T47D (cell line): ENCODE results near the gene PLCB2.

ENCODE experiments used
- DNase-seq, 2 experiments: peaks; one replicate each; pipeline versions ENCODE4 v3.0.0 to v3.0.0-alpha.2; 2011 to 2012; ENCODE audit warnings: low read depth in 1 of 2, low spot score in 1 of 2
- JUND ChIP-seq: IDR thresholded peaks from 2 replicates; pipeline ENCODE4 v1.6.1; 2012; ENCODE audit warnings: low read depth
- in situ Hi-C: cut with HindIII; loops from 2 replicates; pipeline ENCODE4 v1.10.0; 2016; ENCODE audit warnings: low sequenced_read_pairs, low pct_unique_long_range_greater_than_20kb

Gene PLCB2

DNA sequence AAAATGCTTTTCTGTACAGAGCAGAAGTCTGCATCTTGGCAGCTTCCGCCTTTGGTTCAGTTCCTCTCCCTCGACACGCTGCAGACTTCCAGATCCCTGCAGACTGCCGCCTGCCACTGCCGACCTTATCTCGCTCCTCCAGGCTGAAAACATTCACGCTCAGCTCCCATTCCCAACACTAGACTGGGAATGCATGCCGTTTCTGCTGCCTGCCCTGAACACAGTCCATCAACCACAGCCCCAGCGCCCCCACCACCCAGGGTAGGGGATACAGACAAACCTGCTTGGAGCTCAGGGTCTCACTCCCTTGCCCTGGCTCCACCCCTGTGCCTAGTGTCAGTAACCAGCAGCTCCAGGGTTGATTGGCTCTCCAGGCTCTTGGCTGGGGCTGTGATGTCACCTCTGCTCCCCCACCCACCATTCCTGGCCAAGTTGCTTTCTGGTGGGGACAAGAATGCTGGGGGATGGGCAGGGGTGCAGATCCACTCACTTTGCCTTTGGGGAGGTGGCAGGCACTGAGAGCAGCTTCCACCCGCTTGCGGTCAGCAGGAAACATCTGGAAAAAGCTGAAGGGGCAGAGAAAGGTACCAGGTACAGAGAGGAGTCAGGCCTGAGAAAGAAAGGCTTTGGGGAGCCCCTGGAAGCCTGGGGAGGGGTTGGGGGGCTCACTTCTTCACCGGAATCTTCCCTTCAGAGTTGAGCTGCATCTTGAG lies 6.1 kb downstream of the PLCB2 start:
- in situ Hi-C loops, result no loop called here
- TF ChIP-seq JUND, result no peak
- no peak for DNase-seq

- TF ChIP-seq JUND, result no peak
- in situ Hi-C loops, result no loop called here
- no peak for DNase-seq
These were observed 7.0 kb downstream of the PLCB2 start for GRCh38 chr15:40300771-40301170.

DNA sequence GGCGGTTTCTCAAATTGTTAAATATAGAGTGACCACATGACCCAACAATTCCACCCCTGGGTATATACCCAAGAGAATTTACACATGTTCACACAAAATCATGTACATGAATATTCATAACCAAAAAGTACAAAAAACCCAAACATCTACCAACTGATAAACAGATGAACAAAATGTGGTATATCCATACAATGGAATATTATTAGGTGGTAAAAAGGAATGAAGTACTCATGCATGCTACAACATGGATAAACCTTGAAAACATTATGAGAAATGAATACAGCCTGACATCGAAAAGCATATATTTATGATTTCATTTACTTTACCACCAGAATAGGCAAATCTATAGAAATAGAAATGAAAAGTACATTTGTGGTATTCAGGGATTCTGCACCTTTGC lies 7.4 kb downstream of the PLCB2 start:
- DNase-seq, result no peak

GRCh38 chr15:40298216-40298935 lies 9.4 kb downstream of the PLCB2 start:
- TF ChIP-seq JUND, result no peak
- in situ Hi-C loops, result no loop called here
- no peak for DNase-seq

More for the DNA sequence above, 7.4 kb downstream of the PLCB2 start:
- no peak for TF ChIP-seq JUND
- in situ Hi-C loops, result no loop called here

DNA sequence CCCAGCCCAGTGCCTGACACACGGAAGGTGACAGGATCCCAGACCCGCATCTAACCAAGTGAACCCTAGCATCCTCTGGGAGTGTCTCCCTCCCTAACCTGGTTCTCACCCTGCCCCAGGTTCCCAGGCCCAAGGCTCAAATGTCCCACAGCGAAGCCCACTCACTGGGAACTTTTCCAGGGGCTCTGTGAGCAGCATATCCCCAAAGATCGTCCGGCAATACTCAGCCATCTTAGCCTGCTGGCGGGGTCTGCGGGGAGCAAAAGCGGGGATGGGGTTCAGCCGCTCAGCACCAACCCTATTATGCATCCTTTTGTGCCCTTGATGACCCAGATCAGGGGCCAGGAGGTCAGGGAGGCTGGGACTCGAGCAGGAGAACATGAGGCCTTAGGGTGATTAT lies 10.4 kb downstream of the PLCB2 start:
- in situ Hi-C loops, result no loop called here
- DNase-seq, result no peak
- TF ChIP-seq JUND, result no peak

DNA sequence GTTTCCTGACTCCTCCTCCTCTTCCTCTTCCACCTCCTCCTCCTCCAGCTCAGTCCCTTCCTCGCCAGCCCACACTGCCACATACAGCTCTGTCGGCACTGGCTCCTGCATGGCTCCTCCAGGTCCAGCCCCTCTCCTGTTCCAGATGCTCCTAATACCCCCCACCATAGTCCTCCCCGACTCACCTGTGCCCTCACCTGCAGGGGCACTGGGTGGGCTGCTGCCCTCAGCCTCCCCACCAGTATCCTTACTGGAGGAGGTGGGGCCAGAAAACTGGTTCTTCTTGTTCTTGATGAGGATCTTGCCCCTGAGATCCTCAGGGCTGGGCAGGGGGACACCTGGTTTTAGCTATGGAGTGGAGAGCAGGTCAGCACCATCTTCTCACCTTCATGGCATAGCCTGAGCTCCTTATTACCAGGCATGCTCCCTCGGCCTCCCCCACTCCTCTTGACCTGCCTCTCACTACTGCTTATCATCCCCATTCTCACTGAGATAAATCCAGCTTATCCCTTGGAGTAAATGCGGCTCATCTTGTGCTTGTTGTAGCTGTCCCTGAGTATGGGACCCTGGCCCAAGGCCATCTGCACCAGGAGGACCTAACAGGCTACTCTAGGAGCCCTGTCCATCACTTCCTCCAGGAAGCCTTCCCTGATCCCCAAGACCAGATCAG lies 11.0 kb downstream of the PLCB2 start:
- TF ChIP-seq JUND, result no peak
- DNase-seq, result no peak
- in situ Hi-C loops, result no loop called here

- in situ Hi-C loops, result no loop called here
- no peak for DNase-seq
- TF ChIP-seq JUND, result no peak
These were observed 11.7 kb downstream of the PLCB2 start for GRCh38 chr15:40295877-40296560.

GRCh38 chr15:40295297-40295696 lies 12.4 kb downstream of the PLCB2 start:
- DNase-seq, result no peak
- in situ Hi-C loops, result no loop called here
- TF ChIP-seq JUND, result no peak

- in situ Hi-C loops, result no loop called here
- no peak for DNase-seq
These were observed 13.5 kb downstream of the PLCB2 start for GRCh38 chr15:40293905-40294895.

GRCh38 chr15:40293006-40293405 lies 14.7 kb downstream of the PLCB2 start:
- no peak for TF ChIP-seq JUND
- DNase-seq, result no peak
- in situ Hi-C loops, result no loop called here

More at GRCh38 chr15:40293905-40294895, 13.5 kb downstream of the PLCB2 start:
- no peak for TF ChIP-seq JUND

GRCh38 chr15:40292246-40292645 lies 15.5 kb downstream of the PLCB2 start:
- TF ChIP-seq JUND, result no peak
- in situ Hi-C loops, result no loop called here
- DNase-seq, result no peak
